Heart left ventricle (tissue), 16 donors: ENCODE measurements around the gene PSMD11. TPM values are rescaled to one million over a fixed set of nuclear protein-coding genes. Genes with fewer than 3 reads are reported as not detected.

Source experiments
- ATAC-seq, 4 donors: fragments of 200-7000 bp; cut with Tn5 transposase; one replicate each; pipeline ENCODE4 v1.9.1; 2020 to 2022; ENCODE audit warnings: moderate library complexity in 4 of 4, mild to moderate bottlenecking in 3 of 4, moderate number of reproducible peaks in 1 of 4
- DNase-seq, 5 donors: peaks; one replicate each; pipeline ENCODE4 v3.0.0-alpha.2; 2020
- H3K27ac ChIP-seq, 12 donors: fragments of 200-600 bp; sonication (generic) in 4 of 12; one replicate each; pipeline versions ENCODE4 v1.5.0 to v1.8.0; 2016 to 2022; ENCODE audit warnings: mild to moderate bottlenecking in 2 of 12
- H3K27me3 ChIP-seq, 9 donors: fragments of 200-600 bp; sonication (generic) in 2 of 9; one replicate each; pipeline versions ENCODE4 v1.5.1 to v1.8.0; 2016 to 2022; ENCODE audit warnings: mild to moderate bottlenecking in 3 of 9
- H3K36me3 ChIP-seq, 9 donors: fragments of 200-600 bp; sonication (generic) in 2 of 9; one replicate each; pipeline versions ENCODE4 v1.5.0 to v1.8.0; 2018 to 2022; ENCODE audit warnings: mild to moderate bottlenecking in 2 of 9
- H3K4me1 ChIP-seq, 12 donors: fragments of 200-600 bp; sonication (generic) in 4 of 12; one replicate each; pipeline versions ENCODE4 v1.5.0 to v1.8.0; 2016 to 2022; ENCODE audit warnings: mild to moderate bottlenecking in 3 of 12
- H3K4me3 ChIP-seq, 12 donors: fragments of 200-600 bp; sonication (generic) in 4 of 12; one replicate each; pipeline versions ENCODE4 v1.5.0 to v1.8.0; 2017 to 2022; ENCODE audit warnings: mild to moderate bottlenecking in 9 of 12, moderate library complexity in 4 of 12
- H3K9me3 ChIP-seq, 12 donors: fragments of 200-600 bp; sonication (generic) in 4 of 12; one replicate each; pipeline versions ENCODE4 v1.5.0 to v1.8.0; 2016 to 2022; ENCODE audit warnings: mild to moderate bottlenecking in 1 of 12
- CTCF ChIP-seq, 12 donors: fragments of 200-600 bp; sonication (generic) in 4 of 12; IDR thresholded peaks; one replicate each; pipeline versions ENCODE4 v1.5.0 to v1.8.0; 2018 to 2022; ENCODE audit warnings: antibody characterized with exemption in 12 of 12, mild to moderate bottlenecking in 5 of 12
- POLR2A ChIP-seq, 2 donors: fragments of 450-650 bp; IDR thresholded peaks; one replicate each; pipeline ENCODE4 v1.6.1; 2017; ENCODE audit warnings: antibody characterized with exemption in 2 of 2, mild to moderate bottlenecking in 2 of 2, moderate library complexity in 2 of 2
- WGBS, 4 donors: extraction: QIAGEN DNeasy Blood & Tissue Kit in 2 of 4; methylation state at CpG; one replicate each; pipeline versions ENCODE4 v1.1.5 to v1.1.7; 2013 to 2018; 5-methylcytosine and 5-hydroxymethylcytosine counted together
- intact Hi-C, 10 donors: fragments of 100-400 bp; cut with DNase I; formaldehyde crosslinking; loops; one replicate each; pipeline versions ENCODE4 v1.11.1 to v1.14.2; 2022
- polyA plus RNA-seq, 2 donors: library from polyadenylated mRNA; stranded (reverse); fragments of 200-250 nt; gene quantifications; one replicate each; pipeline ENCODE4 v1.2.3, GENCODE V29; 2013
- total RNA-seq, 9 donors: library from RNA; depleted of rRNA in 2 of 9; stranded (reverse); fragments of >200 nt in 2 of 9; fragmentation: NEBNext Ultra II Directional in 3 of 9; extraction: Animal tissue kit (Norgen Biotek cat#: 25700) in 3 of 9; gene quantifications; one replicate each; pipeline versions ENCODE4 v1.1.0 to v1.2.4, GENCODE V29; 2016 to 2023
- donor health status: ischemic (EF 13 %, LVEDD 7.1; RV severe dilation, severe dysfunction).
- donor health status: healthy with polysubstance abuse.
- donor health status: DM: no; HTN: yes; CAD: no.
- donor health status: DM: no; HTN: no; CAD: no.
- donor health status: ischemic (EF 25% LVEDD 6.9; RV normal size, moderate dysfunction).
- donor health status: ischemic (EF 25% LVEDD 5.7; RV mildly dilated, moderate dysfunction).
- donor health status: healthy.
- donor health status: DM: yes; HTN: yes; CAD: no.
- donor health status: ischemic (EF 35%, LVEDD 5.7; RV mildly dilated, moderate dysfunction).
- donor health status: nonischemic (EF 11% LVEDD 7.7; RV severe dilation, severe dysfunction).
- donor health status: DM: yes; HTN: yes; CAD: no.
- donor health status: PGD.
- donor health status: ischemic (EF 29% LVEDD 5.4; RV normal size, mild dysfunction).
- donor health status: nonischemic (EF 23%, LVEDD 6.1; RV moderate dilation, normal function).

The PSMD11 gene
- total and polyA plus RNA-seq, 11 donors: 52.7 to 94.8 (median 72.8) TPM

- Histone ChIP-seq H3K27me3 (no peaks in the 10 kb centered on the region), H3K4me3 (no peak overlapping the region), H3K9me3 (no peaks in the 10 kb centered on the region), H3K4me1 (peaks cover 0 to 18% (median 0%) of the 10 kb centered on the region in 12 donors), H3K36me3 (peaks cover 5 to 100% (median 96%) of the 10 kb centered on the region in 9 donors), H3K27ac (peak overlapping the region in 2 of 12 donors; percentile 18 to 49)
- DNase-seq (peak in 1 of 5 donors; percentile 28), ATAC-seq (peak; percentile 61 to 84 (median 74))
- TF ChIP-seq POLR2A (IDR thresholded peaks at IDR 0.05) (no peak), CTCF (IDR thresholded peaks at IDR 0.05) (no peak)
- intact Hi-C loops: no loop called here
- 84 to 90% (median 87%) methylated on average over 6 of the region's 6 CpGs for WGBS, 4 donors
These were observed 26.3 kb downstream of the PSMD11 start for GRCh38 chr17:32470405-32471167.

- H3K4me3 ChIP-seq: no peak overlapping the region
These were observed 27.3 kb downstream of the PSMD11 start for GRCh38 chr17:32471652-32472051.

GRCh38 chr17:32475258-32475657, 30.9 kb downstream of the PSMD11 start:
- ATAC-seq: no peak
- Histone ChIP-seq H3K9me3 (no peaks in the 10 kb centered on the region), H3K4me1 (peaks cover 0 to 16% (median 0%) of the 10 kb centered on the region in 12 donors), H3K4me3 (no peak overlapping the region), H3K36me3 (peaks cover 3 to 100% (median 98%) of the 10 kb centered on the region in 9 donors), H3K27me3 (no peaks in the 10 kb centered on the region), H3K27ac (no peak overlapping the region)
- WGBS, 4 donors: 81 to 93% (median 90%) methylated on average over 3 of the region's 3 CpGs
- no peak for DNase-seq
- TF ChIP-seq CTCF (IDR thresholded peaks at IDR 0.05) (no peak), POLR2A (IDR thresholded peaks at IDR 0.05) (no peak)
- intact Hi-C loops: loop anchor here in 1 of 10 donors (5.0 kb wide), 1 partner anchor 277 kb away; no protein-coding TSS in a partner anchor

More at GRCh38 chr17:32471652-32472051, 27.3 kb downstream of the PSMD11 start:
- Histone ChIP-seq H3K4me1 (peaks cover 0 to 18% (median 0%) of the 10 kb centered on the region in 12 donors), H3K9me3 (no peaks in the 10 kb centered on the region), H3K36me3 (peaks cover 5 to 100% (median 96%) of the 10 kb centered on the region in 9 donors), H3K27ac (no peak overlapping the region), H3K27me3 (no peaks in the 10 kb centered on the region)
- 84 to 97% (median 92%) methylated on average over 4 of the region's 4 CpGs for WGBS, 4 donors
- intact Hi-C loops: no loop called here
- TF ChIP-seq POLR2A (IDR thresholded peaks at IDR 0.05) (no peak), CTCF (IDR thresholded peaks at IDR 0.05) (no peak)
- ATAC-seq: no peak
- no peak for DNase-seq

- H3K27ac ChIP-seq: no peak overlapping the region
- H3K4me3 ChIP-seq: no peak overlapping the region
- TF ChIP-seq POLR2A (IDR thresholded peaks at IDR 0.05): no peak
- TF ChIP-seq CTCF (IDR thresholded peaks at IDR 0.05): no peak
- ATAC-seq (no peak), DNase-seq (no peak)
- intact Hi-C loops: loop anchor here in 1 of 10 donors (5.0 kb wide), 1 partner anchor 275 kb away; no protein-coding TSS in a partner anchor
- no peaks in the 10 kb centered on the region for H3K9me3 ChIP-seq
- no peaks in the 10 kb centered on the region for H3K27me3 ChIP-seq
- H3K36me3 ChIP-seq: peaks cover 0 to 100% (median 98%) of the 10 kb centered on the region in 9 donors
- WGBS, 4 donors: 91 to 96% (median 93%) methylated on average over 8 of the region's 8 CpGs
- peaks cover 0 to 4% (median 0%) of the 10 kb centered on the region in 12 donors for H3K4me1 ChIP-seq
These were observed 32.9 kb downstream of the PSMD11 start for GRCh38 chr17:32477220-32477619.
